Osteocyte (in vitro differentiated cells): ENCODE data around the gene PHYHIPL. TPM values are rescaled to one million over a fixed set of nuclear protein-coding genes. Genes with fewer than 3 reads are reported as not detected.

Experiments used
- DNase-seq: peaks from one replicate; pipeline ENCODE4 v3.0.0; 2021; ENCODE audit warnings: mixed read lengths; ENCODE audit not compliant: unreplicated experiment; ENCODE audit errors: extremely low spot score
- H3K27ac Mint-ChIP-seq: one replicate; pipeline ENCODE4 v1.8.0; 2021; ENCODE audit warnings: mild to moderate bottlenecking, mixed read lengths; ENCODE audit not compliant: unreplicated experiment
- H3K27me3 Mint-ChIP-seq: one replicate; pipeline ENCODE4 v1.8.0; 2021; ENCODE audit warnings: mixed read lengths; ENCODE audit not compliant: unreplicated experiment
- H3K36me3 Mint-ChIP-seq: one replicate; pipeline ENCODE4 v1.8.0; 2021; ENCODE audit warnings: mixed read lengths; ENCODE audit not compliant: unreplicated experiment
- H3K4me1 Mint-ChIP-seq: one replicate; pipeline ENCODE4 v1.8.0; 2021; ENCODE audit warnings: mixed read lengths; ENCODE audit not compliant: unreplicated experiment
- H3K4me3 Mint-ChIP-seq: one replicate; pipeline ENCODE4 v1.8.0; 2021; ENCODE audit warnings: mild to moderate bottlenecking, moderate library complexity, mixed read lengths; ENCODE audit not compliant: unreplicated experiment
- H3K9me3 Mint-ChIP-seq: one replicate; pipeline ENCODE4 v1.8.0; 2021; ENCODE audit warnings: mixed read lengths; ENCODE audit not compliant: unreplicated experiment
- total RNA-seq: library from RNA; stranded (reverse); gene quantifications from 2 replicates; pipeline ENCODE4 v1.2.1, GENCODE V29; 2021
- TF ChIP-seq, protein P1 (sequence below): fragments of 200-600 bp; sonication (generic); IDR thresholded peaks from 2 replicates; pipeline ENCODE4 v1.5.0; 2021; ENCODE audit warnings: antibody characterized with exemption, mild to moderate bottlenecking, moderate library complexity

The PHYHIPL gene
- total RNA-seq, 1 donor from 2014 or later: not detected

DNA sequence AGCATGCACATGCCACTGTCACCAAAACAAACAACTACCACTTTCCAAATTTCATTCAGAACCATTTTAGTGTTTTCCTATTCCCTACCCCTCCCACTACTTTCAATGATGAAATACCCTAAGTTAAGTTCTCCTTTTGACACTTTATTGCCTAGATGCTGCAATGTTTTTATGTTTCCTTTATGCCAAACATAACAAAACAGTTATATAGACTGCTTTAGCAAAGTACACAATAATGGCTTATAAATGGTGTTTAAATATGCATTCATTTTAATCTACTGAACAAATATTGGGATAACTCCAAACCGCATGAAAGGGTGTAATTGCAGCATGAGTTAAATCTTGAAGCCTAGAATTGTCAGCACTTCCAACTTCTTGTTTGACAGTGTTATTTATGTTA is 69.2 kb downstream of the PHYHIPL start:
- no peaks in the 10 kb centered on the region for H3K4me1 Mint-ChIP-seq
- DNase-seq: no peak
- no peaks in the 10 kb centered on the region for H3K36me3 Mint-ChIP-seq
- H3K27me3 Mint-ChIP-seq: peaks cover 36% of the 10 kb centered on the region
- no peak overlapping the region for H3K27ac Mint-ChIP-seq
- no peaks in the 10 kb centered on the region for H3K9me3 Mint-ChIP-seq
- TF ChIP-seq, protein P1, sequence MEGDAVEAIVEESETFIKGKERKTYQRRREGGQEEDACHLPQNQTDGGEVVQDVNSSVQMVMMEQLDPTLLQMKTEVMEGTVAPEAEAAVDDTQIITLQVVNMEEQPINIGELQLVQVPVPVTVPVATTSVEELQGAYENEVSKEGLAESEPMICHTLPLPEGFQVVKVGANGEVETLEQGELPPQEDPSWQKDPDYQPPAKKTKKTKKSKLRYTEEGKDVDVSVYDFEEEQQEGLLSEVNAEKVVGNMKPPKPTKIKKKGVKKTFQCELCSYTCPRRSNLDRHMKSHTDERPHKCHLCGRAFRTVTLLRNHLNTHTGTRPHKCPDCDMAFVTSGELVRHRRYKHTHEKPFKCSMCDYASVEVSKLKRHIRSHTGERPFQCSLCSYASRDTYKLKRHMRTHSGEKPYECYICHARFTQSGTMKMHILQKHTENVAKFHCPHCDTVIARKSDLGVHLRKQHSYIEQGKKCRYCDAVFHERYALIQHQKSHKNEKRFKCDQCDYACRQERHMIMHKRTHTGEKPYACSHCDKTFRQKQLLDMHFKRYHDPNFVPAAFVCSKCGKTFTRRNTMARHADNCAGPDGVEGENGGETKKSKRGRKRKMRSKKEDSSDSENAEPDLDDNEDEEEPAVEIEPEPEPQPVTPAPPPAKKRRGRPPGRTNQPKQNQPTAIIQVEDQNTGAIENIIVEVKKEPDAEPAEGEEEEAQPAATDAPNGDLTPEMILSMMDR: no peak
- no peak overlapping the region for H3K4me3 Mint-ChIP-seq

DNA sequence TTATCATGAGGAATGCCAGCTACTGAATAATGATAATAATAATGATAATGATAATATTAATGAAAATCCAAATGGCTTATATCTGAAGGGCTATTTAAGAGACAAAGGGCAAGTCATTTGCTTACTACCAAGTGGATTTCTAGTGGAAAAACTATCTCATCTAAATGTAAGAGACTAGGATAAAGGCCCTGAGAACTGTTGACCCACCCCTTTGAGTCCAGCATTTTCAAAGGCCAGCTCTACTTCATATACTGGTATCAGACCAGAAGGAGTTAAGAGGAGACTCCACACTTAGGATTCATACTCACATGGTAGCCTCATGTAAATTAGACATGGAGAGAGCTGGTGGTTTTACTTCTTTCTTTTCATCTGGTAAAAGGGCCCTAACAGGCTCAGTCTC is 76.0 kb downstream of the PHYHIPL start:
- Mint-ChIP-seq H3K36me3 (no peaks in the 10 kb centered on the region), H3K27ac (no peak overlapping the region), H3K4me3 (no peak overlapping the region), H3K27me3 (peaks cover 18% of the 10 kb centered on the region), H3K9me3 (no peaks in the 10 kb centered on the region), H3K4me1 (no peaks in the 10 kb centered on the region)
- no peak for DNase-seq
- TF ChIP-seq, protein P1: no peak

DNA sequence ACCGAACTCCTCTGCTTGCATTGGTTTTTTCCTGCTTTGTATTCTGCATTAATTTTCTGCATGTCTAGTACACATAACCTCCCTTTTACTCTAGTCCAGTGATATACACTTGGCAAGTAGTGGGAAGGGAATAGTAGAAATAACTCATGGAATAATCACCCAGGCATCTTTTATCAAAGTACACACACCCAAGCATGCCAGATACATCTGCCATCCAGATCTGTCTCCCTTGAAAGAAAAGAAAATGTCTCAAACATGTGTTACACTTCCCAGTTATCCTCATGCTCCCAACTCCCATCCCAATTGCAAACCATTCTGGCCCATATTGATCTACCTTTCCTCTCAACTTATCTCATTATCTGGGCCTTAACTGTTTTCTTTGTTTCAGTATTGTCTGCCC is 79.0 kb downstream of the PHYHIPL start:
- Mint-ChIP-seq H3K9me3 (no peaks in the 10 kb centered on the region), H3K27me3 (peaks cover 15% of the 10 kb centered on the region), H3K27ac (no peak overlapping the region), H3K4me3 (no peak overlapping the region), H3K4me1 (no peaks in the 10 kb centered on the region), H3K36me3 (no peaks in the 10 kb centered on the region)
- DNase-seq: no peak
- TF ChIP-seq, protein P1: no peak

DNA sequence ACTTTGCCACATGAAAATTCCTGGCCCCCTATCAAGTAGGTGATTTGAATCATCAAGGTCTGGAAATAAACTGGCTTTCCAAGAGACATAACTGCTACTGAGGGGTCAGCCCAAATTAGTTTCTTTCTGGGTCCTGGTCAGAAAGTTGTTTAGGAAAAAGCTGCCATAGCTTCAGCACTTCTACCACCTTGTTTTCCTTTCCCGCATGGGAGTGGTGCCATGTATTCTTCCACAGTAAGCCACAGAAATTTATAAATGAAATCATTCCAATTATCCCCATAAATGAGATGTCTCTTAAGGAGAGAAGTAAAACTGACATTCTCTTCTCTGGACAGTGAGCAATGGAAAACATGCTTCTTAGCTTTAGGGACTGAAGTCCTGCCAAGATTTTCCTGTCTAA is 80.8 kb downstream of the PHYHIPL start:
- H3K27me3 Mint-ChIP-seq: peaks cover 14% of the 10 kb centered on the region
- no peaks in the 10 kb centered on the region for H3K9me3 Mint-ChIP-seq
- no peaks in the 10 kb centered on the region for H3K36me3 Mint-ChIP-seq
- no peak for DNase-seq
- no peak overlapping the region for H3K27ac Mint-ChIP-seq
- TF ChIP-seq, protein P1: no peak
- H3K4me1 Mint-ChIP-seq: no peaks in the 10 kb centered on the region
- no peak overlapping the region for H3K4me3 Mint-ChIP-seq

DNA sequence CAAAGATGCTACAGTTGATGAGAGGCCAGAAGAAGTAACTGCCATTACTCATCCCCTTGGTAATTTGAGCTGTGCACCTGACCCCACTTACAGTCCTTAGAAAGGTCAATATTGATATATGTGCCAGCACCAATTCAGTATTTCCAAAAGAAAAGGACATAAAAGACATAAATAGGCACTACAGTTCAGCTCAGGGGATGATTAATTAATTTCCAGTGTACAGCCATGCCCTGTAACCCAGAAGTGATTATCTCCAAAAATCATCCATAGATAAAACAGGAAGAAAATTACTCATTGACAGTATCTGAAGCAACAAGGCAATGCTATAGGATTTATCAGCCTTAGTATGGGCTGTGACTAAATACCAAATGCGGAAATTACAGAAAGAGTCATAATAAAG is 82.4 kb downstream of the PHYHIPL start:
- H3K4me3 Mint-ChIP-seq: no peak overlapping the region
- no peak overlapping the region for H3K27ac Mint-ChIP-seq
- H3K9me3 Mint-ChIP-seq: no peaks in the 10 kb centered on the region
- TF ChIP-seq, protein P1: no peak
- no peak for DNase-seq
- H3K27me3 Mint-ChIP-seq: peaks cover 14% of the 10 kb centered on the region
- no peaks in the 10 kb centered on the region for H3K4me1 Mint-ChIP-seq
- no peaks in the 10 kb centered on the region for H3K36me3 Mint-ChIP-seq
